ENCODE measurements around the gene HTR3A.

- no peak for TF ChIP-seq CTCF (conservative IDR thresholded peaks at IDR 0.05 in 1 of 2, IDR thresholded peaks at IDR 0.05 in 1 of 2; ENCODE audit: extremely low read depth in 1 of 2, insufficient read depth in 1 of 2, low read depth in 1 of 2, low read length in 2 of 2)
- TF ChIP-seq EZH2 (IDR thresholded peaks at IDR 0.05; ENCODE audit: borderline replicate concordance, low read length): no peak
Measured at GRCh38 chr11:113934761-113935160, 40.1 kb upstream of the HTR3A start.
